ENCODE results near the gene ERBB2.

ERBB2 gene

GRCh38 chr17:39665642-39666224 is 34.1 kb upstream of the ERBB2 start:
- no peak for DNase-seq (ENCODE audit: low spot score)

GRCh38 chr17:39666231-39666600 is 33.6 kb upstream of the ERBB2 start:
- DNase-seq (ENCODE audit: low spot score): no peak

- DNase-seq (ENCODE audit: low spot score): no peak
These were observed 33.1 kb upstream of the ERBB2 start for GRCh38 chr17:39666601-39667261.

- peak; percentile 46 for DNase-seq (ENCODE audit: low spot score)
These were observed 32.5 kb upstream of the ERBB2 start for GRCh38 chr17:39667262-39667944.

- peak; percentile 85 for DNase-seq (ENCODE audit: low spot score)
These were observed 31.6 kb upstream of the ERBB2 start, which contains the start of gene PNMT for GRCh38 chr17:39667945-39668924. Gene PNMT (plus strand): TSS chr17:39668453. CDS start chr17:39668476, 23 bp downstream.

GRCh38 chr17:39669897-39670735 is 29.7 kb upstream of the ERBB2 start:
- no peak for DNase-seq (ENCODE audit: low spot score)

GRCh38 chr17:39670746-39671145 is 29.1 kb upstream of the ERBB2 start:
- DNase-seq (ENCODE audit: low spot score): no peak

- DNase-seq (ENCODE audit: low spot score): peak; percentile 85
These were observed 28.0 kb upstream of the ERBB2 start for GRCh38 chr17:39671651-39672521.

- no peak for DNase-seq (ENCODE audit: low spot score)
These were observed 27.1 kb upstream of the ERBB2 start for GRCh38 chr17:39672522-39673334.

- no peak for DNase-seq (ENCODE audit: low spot score)
These were observed 26.4 kb upstream of the ERBB2 start for GRCh38 chr17:39673335-39674081.

- DNase-seq (ENCODE audit: low spot score): no peak
These were observed 25.7 kb upstream of the ERBB2 start for GRCh38 chr17:39674179-39674578.

- peak; percentile 67 for DNase-seq (ENCODE audit: low spot score)
These were observed 25.0 kb upstream of the ERBB2 start for GRCh38 chr17:39674702-39675389.

- no peak for DNase-seq (ENCODE audit: low spot score)
These were observed 24.3 kb upstream of the ERBB2 start for GRCh38 chr17:39675390-39676082.

GRCh38 chr17:39676198-39676819 is 23.6 kb upstream of the ERBB2 start:
- no peak for DNase-seq (ENCODE audit: low spot score)

- DNase-seq (ENCODE audit: low spot score): no peak
These were observed 22.8 kb upstream of the ERBB2 start for GRCh38 chr17:39677072-39677471.

- no peak for DNase-seq (ENCODE audit: low spot score)
These were observed 22.1 kb upstream of the ERBB2 start for GRCh38 chr17:39677542-39678339.
